PC-9 (cell line): ENCODE measurements around the gene ABRACL.

Experiments
- CTCF ChIP-seq: fragments of 200-600 bp; sonication (generic); conservative IDR thresholded peaks from 2 replicates; pipeline ENCODE4 v1.6.1; 2017; ENCODE audit warnings: mixed run types, antibody characterized with exemption, mild to moderate bottlenecking, moderate library complexity
- EZH2 ChIP-seq: fragments of 200-600 bp; sonication (generic); IDR thresholded peaks from 2 replicates; pipeline ENCODE4 v1.8.0; 2017; ENCODE audit warnings: antibody characterized with exemption, low read depth

GRCh38 chr6:139082370-139082769, 53.8 kb downstream of the ABRACL start:
- TF ChIP-seq CTCF (no peak), EZH2 (no peak)
